Stimulated activated CD4-positive, alpha-beta T cell treated with anti-CD3 and anti-CD28 coated beads, Interleukin-1b, Interleukin-23, amount 100 ng/mL, for 48 hours (primary cell): Measurements from ENCODE around the gene MYOT.
"Not testable (repeated sequence)": the region's sequence is repeated elsewhere in the genome, so short reads cannot be mapped to it uniquely, and the experiment has no call there.

Experiments used
- DNase-seq: peaks from one replicate; pipeline ENCODE4 v3.0.0-alpha.2; 2020

Gene MYOT

GRCh38 chr5:137856916-137857862, 10.5 kb upstream of the MYOT start:
- DNase-seq: no peak

- no peak for DNase-seq
Measured at GRCh38 chr5:137858223-137858916, 9.3 kb upstream of the MYOT start.

GRCh38 chr5:137858954-137859353, 8.7 kb upstream of the MYOT start:
- DNase-seq: no peak

- no peak for DNase-seq
Measured at GRCh38 chr5:137862251-137862650, 5.4 kb upstream of the MYOT start.

GRCh38 chr5:137863653-137864052, 4.0 kb upstream of the MYOT start:
- not testable (repeated sequence) for DNase-seq

- DNase-seq: no peak
Measured at GRCh38 chr5:137866541-137867388, 895 bp upstream of the MYOT start.

- DNase-seq: no peak
Measured at GRCh38 chr5:137870647-137871339, 3.1 kb downstream of the MYOT start.

GRCh38 chr5:137871571-137871970, 3.9 kb downstream of the MYOT start:
- DNase-seq: no peak

GRCh38 chr5:137872466-137872865, 4.8 kb downstream of the MYOT start:
- no peak for DNase-seq

- no peak for DNase-seq
Measured at GRCh38 chr5:137876101-137876500, 8.4 kb downstream of the MYOT start.

- DNase-seq: no peak
Measured at GRCh38 chr5:137880313-137880712, 12.7 kb downstream of the MYOT start.

GRCh38 chr5:137887831-137888230, 20.2 kb downstream of the MYOT start:
- no peak for DNase-seq

- no peak for DNase-seq
Measured at GRCh38 chr5:137888466-137888862, 20.8 kb downstream of the MYOT start.

GRCh38 chr5:137888863-137889759, 21.5 kb downstream of the MYOT start, which contains the start of gene PKD2L2:
PKD2L2 (plus strand) TSS chr5:137889457; CDS start chr5:137889492, 35 bp downstream.
- peak; percentile 88 for DNase-seq

- DNase-seq: no peak
Measured at GRCh38 chr5:137890845-137891244, 23.2 kb downstream of the MYOT start.

GRCh38 chr5:137891849-137892248, 24.2 kb downstream of the MYOT start:
- DNase-seq: peak; percentile 10

GRCh38 chr5:137894586-137894985, 26.9 kb downstream of the MYOT start:
- no peak for DNase-seq

- no peak for DNase-seq
Measured at GRCh38 chr5:137896560-137896959, 28.9 kb downstream of the MYOT start.

GRCh38 chr5:137899493-137899892, 31.8 kb downstream of the MYOT start:
- DNase-seq: no peak

- no peak for DNase-seq
Measured at GRCh38 chr5:137901011-137901817, 33.6 kb downstream of the MYOT start.
